Esophagus muscularis mucosa (tissue), 4 donors: ENCODE data around the gene PPT1. TPM values are rescaled to one million over a fixed set of nuclear protein-coding genes. Genes with fewer than 3 reads are reported as not detected.

Experiments
- DNase-seq: peaks from one replicate; pipeline ENCODE4 v3.0.0-alpha.2; 2017; ENCODE audit errors: extremely low spot score
- H3K27ac ChIP-seq, 4 donors: fragments of 200-600 bp; sonication (generic); replicated peaks in 1 of 4; 1 replicate in 3 of 4; 2 replicates in 1 of 4; pipeline ENCODE4 v1.5.1; 2016 to 2019; ENCODE audit warnings: mild to moderate bottlenecking in 1 of 4
- H3K27me3 ChIP-seq, 4 donors: fragments of 200-600 bp; sonication (generic); one replicate each; pipeline versions ENCODE4 v1.5.1 to v1.6.0; 2016 to 2019
- H3K36me3 ChIP-seq, 4 donors: fragments of 200-600 bp; sonication (generic); one replicate each; pipeline ENCODE4 v1.5.1; 2016 to 2019
- H3K4me1 ChIP-seq, 4 donors: fragments of 200-600 bp; sonication (generic); one replicate each; pipeline ENCODE4 v1.5.1; 2016 to 2019
- H3K4me3 ChIP-seq, 4 donors: fragments of 200-600 bp; sonication (generic); 1 replicate in 2 of 4; 2 replicates in 2 of 4; pipeline ENCODE4 v1.5.1; 2016 to 2019; ENCODE audit warnings: mild to moderate bottlenecking in 4 of 4, moderate library complexity in 1 of 4
- H3K9me3 ChIP-seq, 4 donors: fragments of 200-600 bp; sonication (generic); 1 replicate in 3 of 4; 2 replicates in 1 of 4; pipeline ENCODE4 v1.5.1; 2016 to 2019
- EP300 ChIP-seq: sonication (generic); formaldehyde crosslinking; IDR thresholded peaks from one replicate; pipeline ENCODE4 v1.6.1; 2017; ENCODE audit warnings: antibody characterized with exemption
- POLR2A ChIP-seq: fragments of 450-650 bp; IDR thresholded peaks from one replicate; pipeline ENCODE4 v1.6.1; 2017; ENCODE audit warnings: antibody characterized with exemption, moderate library complexity, mild to moderate bottlenecking, low read depth
- POLR2AphosphoS5 ChIP-seq, 2 donors: sonication (generic); formaldehyde crosslinking; IDR thresholded peaks; one replicate each; pipeline ENCODE4 v1.6.1; 2017; ENCODE audit warnings: antibody characterized with exemption in 2 of 2
- WGBS: methylation state at CpG from one replicate; pipeline ENCODE4 v1.1.5; 2018; 5-methylcytosine and 5-hydroxymethylcytosine counted together
- intact Hi-C: fragments of 100-400 bp; cut with DNase I; formaldehyde crosslinking; loops from one replicate; pipeline ENCODE4 v1.15.1; 2023
- total RNA-seq, 4 donors: library from RNA; depleted of rRNA; stranded (reverse); fragments of >200 nt; gene quantifications; one replicate each; pipeline versions ENCODE4 v1.1.0 to v1.2.1, GENCODE V29; 2016
- TF ChIP-seq, protein P1 (sequence below), 3 experiments: fragments of 200-600 bp in 2 of 3; fragments of 450-650 bp in 1 of 3; sonication (generic) in 2 of 3; IDR thresholded peaks; one replicate each; pipeline ENCODE4 v1.5.1; 2017 to 2019; ENCODE audit warnings: antibody characterized with exemption in 3 of 3, mild to moderate bottlenecking in 2 of 3, moderate library complexity in 1 of 3

PPT1 gene
- total RNA-seq, 4 donors from 2014 or later: 44.1 to 75.2 (median 50.0) TPM

DNA sequence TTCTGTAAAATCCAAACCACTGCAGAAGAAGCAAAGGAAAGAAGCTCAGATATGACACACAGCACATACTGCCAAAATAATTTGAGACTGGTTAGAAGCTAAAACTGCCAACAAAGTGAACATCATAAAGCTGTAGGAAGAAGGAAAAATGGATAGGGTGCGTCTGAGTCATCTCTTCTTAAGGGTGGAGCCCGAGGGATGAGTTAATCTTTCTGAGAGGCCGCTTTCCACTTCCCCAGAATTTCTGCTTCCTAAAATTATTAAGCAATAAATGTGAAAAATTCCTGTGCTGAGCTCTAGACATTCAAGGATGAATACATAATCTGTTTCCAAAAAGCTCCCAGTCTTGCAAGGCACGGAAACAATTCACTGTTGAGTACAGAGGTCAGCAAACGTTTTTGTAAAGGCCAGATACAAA, 20.1 kb downstream of the PPT1 start:
- Histone ChIP-seq H3K4me1 (peaks cover 0 to 28% (median 22%) of the 10 kb centered on the region in 4 donors), H3K9me3 (no peaks in the 10 kb centered on the region), H3K36me3 (peaks cover 11 to 77% (median 49%) of the 10 kb centered on the region in 4 donors), H3K27ac (peak overlapping the region; percentile 69 to 84 (median 72)), H3K4me3 (no peak overlapping the region), H3K27me3 (no peaks in the 10 kb centered on the region)
- intact Hi-C loops: no loop called here
- 23% methylated on average over 5 of the region's 5 CpGs for WGBS
- TF ChIP-seq EP300: no peak
- TF ChIP-seq, protein P1, sequence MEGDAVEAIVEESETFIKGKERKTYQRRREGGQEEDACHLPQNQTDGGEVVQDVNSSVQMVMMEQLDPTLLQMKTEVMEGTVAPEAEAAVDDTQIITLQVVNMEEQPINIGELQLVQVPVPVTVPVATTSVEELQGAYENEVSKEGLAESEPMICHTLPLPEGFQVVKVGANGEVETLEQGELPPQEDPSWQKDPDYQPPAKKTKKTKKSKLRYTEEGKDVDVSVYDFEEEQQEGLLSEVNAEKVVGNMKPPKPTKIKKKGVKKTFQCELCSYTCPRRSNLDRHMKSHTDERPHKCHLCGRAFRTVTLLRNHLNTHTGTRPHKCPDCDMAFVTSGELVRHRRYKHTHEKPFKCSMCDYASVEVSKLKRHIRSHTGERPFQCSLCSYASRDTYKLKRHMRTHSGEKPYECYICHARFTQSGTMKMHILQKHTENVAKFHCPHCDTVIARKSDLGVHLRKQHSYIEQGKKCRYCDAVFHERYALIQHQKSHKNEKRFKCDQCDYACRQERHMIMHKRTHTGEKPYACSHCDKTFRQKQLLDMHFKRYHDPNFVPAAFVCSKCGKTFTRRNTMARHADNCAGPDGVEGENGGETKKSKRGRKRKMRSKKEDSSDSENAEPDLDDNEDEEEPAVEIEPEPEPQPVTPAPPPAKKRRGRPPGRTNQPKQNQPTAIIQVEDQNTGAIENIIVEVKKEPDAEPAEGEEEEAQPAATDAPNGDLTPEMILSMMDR (IDR thresholded peaks at IDR 0.05): no peak
- TF ChIP-seq POLR2AphosphoS5 (IDR thresholded peaks at IDR 0.05): no peak
- TF ChIP-seq POLR2A: no peak
- DNase-seq: no peak

DNA sequence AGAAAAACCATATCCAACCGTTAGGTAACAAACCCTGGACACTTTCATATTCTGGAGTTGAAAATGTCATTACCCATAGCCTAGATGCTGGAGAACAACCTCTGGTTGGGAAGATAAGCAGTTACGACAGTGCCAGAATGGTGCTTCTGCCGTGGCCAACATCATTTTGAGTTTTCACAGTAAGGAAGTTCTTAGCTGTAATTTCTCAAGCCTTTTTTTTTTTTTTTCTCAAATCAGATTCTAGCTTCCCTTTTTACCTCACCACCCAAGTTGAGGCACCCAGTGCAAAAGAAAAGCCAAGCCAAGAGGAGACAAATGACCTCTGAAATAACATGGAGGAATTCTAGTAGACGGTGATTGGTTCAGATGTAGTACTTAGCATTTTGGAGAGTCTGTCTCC, 21.8 kb downstream of the PPT1 start:
- peaks cover 27 to 86% (median 60%) of the 10 kb centered on the region in 4 donors for H3K36me3 ChIP-seq
- 86% methylated on average over 4 of the region's 4 CpGs for WGBS
- no peak for DNase-seq
- peaks cover 0 to 33% (median 26%) of the 10 kb centered on the region in 4 donors for H3K4me1 ChIP-seq
- no peaks in the 10 kb centered on the region for H3K27me3 ChIP-seq
- intact Hi-C loops: no loop called here
- H3K9me3 ChIP-seq: no peaks in the 10 kb centered on the region
- TF ChIP-seq EP300 (no peak), POLR2A (no peak)
- H3K4me3 ChIP-seq: no peak overlapping the region
- H3K27ac ChIP-seq: peak overlapping the region in 2 of 4 donors; percentile 24 to 84

DNA sequence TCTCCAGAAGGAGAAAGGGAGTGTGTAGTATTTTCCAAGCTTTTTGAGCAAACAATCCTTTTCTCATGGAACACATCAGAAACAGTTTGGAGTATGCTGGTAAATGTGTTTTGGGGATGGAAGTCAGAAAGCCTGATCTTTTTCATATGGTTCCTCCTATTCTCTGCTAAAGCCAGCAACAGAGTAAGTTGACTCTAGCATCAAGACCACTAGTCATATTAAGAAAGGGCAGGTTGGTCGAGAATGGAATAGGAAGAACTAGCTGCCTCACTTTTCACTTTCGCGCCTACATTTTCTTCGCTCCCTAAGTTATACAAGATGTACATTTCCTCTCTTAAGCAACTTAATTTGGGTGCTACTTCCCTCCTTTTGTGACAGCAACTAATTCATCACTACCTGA, 24.0 kb downstream of the PPT1 start:
- no peak for TF ChIP-seq EP300
- peak in 1 of 2 donors; percentile 11 for TF ChIP-seq POLR2AphosphoS5 (IDR thresholded peaks at IDR 0.05)
- H3K27me3 ChIP-seq: no peaks in the 10 kb centered on the region
- H3K4me3 ChIP-seq: no peak overlapping the region
- WGBS: 91% methylated on average over 4 of the region's 4 CpGs
- DNase-seq: no peak
- no peak overlapping the region for H3K27ac ChIP-seq
- intact Hi-C loops: no loop called here
- H3K4me1 ChIP-seq: peaks cover 0 to 30% (median 24%) of the 10 kb centered on the region in 4 donors
- peaks cover 48 to 92% (median 72%) of the 10 kb centered on the region in 4 donors for H3K36me3 ChIP-seq
- no peaks in the 10 kb centered on the region for H3K9me3 ChIP-seq

DNA sequence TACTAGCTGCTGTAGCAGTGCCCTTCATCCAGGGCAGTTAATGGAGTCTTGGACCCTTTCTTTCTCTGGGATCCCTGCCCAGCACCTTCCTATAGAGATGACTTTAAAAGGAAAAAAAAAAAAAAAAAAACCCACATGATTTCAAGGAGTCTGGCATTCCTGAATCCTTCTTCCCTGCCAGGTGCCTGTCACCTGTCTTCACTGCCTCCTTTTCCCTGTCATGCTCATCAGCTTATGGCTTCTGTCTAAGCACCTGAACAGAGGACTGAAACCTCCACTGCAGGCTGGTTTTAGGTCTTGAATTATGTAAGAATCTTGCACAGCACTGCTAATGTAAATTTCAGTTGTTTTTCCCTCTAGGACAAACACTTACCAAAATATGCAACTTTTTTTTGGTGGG, 24.9 kb downstream of the PPT1 start:
- H3K9me3 ChIP-seq: no peaks in the 10 kb centered on the region
- peaks cover 57 to 94% (median 78%) of the 10 kb centered on the region in 4 donors for H3K36me3 ChIP-seq
- no peak for TF ChIP-seq POLR2AphosphoS5 (IDR thresholded peaks at IDR 0.05)
- TF ChIP-seq POLR2A: no peak
- TF ChIP-seq, protein P1 (IDR thresholded peaks at IDR 0.05): no peak
- TF ChIP-seq EP300: no peak
- H3K4me3 ChIP-seq: no peak overlapping the region
- intact Hi-C loops: no loop called here
- H3K4me1 ChIP-seq: peaks cover 0 to 25% (median 17%) of the 10 kb centered on the region in 4 donors
- no peaks in the 10 kb centered on the region for H3K27me3 ChIP-seq
- DNase-seq: no peak
- H3K27ac ChIP-seq: no peak overlapping the region

DNA sequence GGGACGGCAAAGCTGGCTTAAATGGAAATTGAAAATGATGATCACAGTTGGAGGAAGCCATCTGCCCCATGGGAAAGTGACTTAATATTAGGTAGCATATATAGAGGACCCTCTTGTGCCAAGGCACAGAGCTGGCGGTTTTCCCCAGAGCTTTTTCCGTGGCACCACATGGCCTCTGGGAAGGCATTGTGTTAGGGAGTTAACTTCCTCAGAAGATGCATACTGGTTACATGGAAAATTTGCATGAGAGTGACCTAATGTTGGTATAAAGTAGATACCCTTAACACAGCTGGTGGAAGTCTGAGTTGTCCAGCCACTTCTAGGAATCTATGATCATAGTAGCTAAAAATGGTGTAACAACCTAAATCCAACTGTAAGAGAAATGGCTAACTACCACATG, 29.2 kb downstream of the PPT1 start:
- TF ChIP-seq POLR2A (no peak), POLR2AphosphoS5 (IDR thresholded peaks at IDR 0.05) (no peak), EP300 (no peak)
- TF ChIP-seq, protein P1 (IDR thresholded peaks at IDR 0.05): no peak
- no peaks in the 10 kb centered on the region for H3K27me3 ChIP-seq
- intact Hi-C loops: no loop called here
- H3K4me3 ChIP-seq: no peak overlapping the region
- 71% methylated on average over 3 of the region's 3 CpGs for whole genome bisulfite sequencing
- peaks cover 93 to 100% (median 100%) of the 10 kb centered on the region in 4 donors for H3K36me3 ChIP-seq
- no peaks in the 10 kb centered on the region for H3K9me3 ChIP-seq
- no peak for DNase-seq
- no peak overlapping the region for H3K27ac ChIP-seq
- H3K4me1 ChIP-seq: peaks cover 0 to 29% (median 7%) of the 10 kb centered on the region in 4 donors

DNA sequence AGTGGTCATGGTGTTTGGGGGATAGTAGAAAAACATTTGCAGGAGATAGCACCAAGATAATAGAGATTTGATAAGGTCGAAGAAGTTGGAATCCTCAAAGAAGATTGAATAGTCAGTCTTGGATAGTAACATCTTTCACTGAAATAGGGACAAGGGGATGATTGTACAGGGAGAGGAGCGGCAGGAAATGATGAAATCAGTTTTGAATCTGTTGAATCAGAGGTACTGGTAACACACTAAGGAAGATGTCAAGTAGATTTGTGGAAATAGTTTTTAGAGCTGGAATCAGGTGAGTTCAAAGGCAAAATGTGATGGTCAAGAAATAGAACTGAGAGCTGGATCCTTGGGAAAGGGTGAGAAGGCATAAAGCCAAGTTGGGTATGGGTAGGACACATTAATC, 30.0 kb downstream of the PPT1 start:
- Histone ChIP-seq H3K9me3 (no peaks in the 10 kb centered on the region), H3K4me3 (no peak overlapping the region), H3K36me3 (peaks cover 96 to 100% (median 100%) of the 10 kb centered on the region in 4 donors), H3K27ac (no peak overlapping the region), H3K4me1 (peaks cover 0 to 29% (median 6%) of the 10 kb centered on the region in 4 donors), H3K27me3 (no peaks in the 10 kb centered on the region)
- DNase-seq: no peak
- no peak for TF ChIP-seq EP300
- TF ChIP-seq, protein P1 (IDR thresholded peaks at IDR 0.05): no peak
- intact Hi-C loops: no loop called here
- 87% methylated on average over 2 of the region's 2 CpGs for WGBS
